Erythroblast (primary cell): ENCODE data around the gene MFF.

Source experiments
- GATA1 ChIP-seq: IDR thresholded peaks from 2 replicates; pipeline ENCODE4 v1.6.1; 2011; ENCODE audit warnings: low read depth, mild to moderate bottlenecking, control low read depth, low read length, moderate library complexity
- POLR2A ChIP-seq: IDR thresholded peaks from 2 replicates; pipeline ENCODE4 v1.6.1; 2011; ENCODE audit warnings: mild to moderate bottlenecking, low read length

DNA sequence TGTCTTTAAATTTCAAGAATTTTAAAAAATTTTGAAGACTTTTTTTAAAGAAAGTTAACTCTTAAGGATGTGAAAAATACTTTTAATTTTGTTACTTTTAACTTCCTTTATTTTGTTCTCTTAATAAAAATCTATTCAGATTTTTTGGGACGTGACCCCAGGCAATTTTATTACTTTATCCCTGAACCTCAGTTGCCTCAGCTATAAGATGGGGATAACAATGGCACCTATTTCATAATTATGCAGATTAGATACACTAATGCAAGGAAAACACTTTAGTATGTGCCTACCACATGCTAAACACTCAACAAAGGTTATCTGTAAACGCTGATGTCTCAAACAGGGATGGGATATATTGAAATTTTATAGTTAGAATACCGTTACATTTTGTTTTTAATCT lies 64.2 kb downstream of the MFF start:
- TF ChIP-seq POLR2A = no peak
- TF ChIP-seq GATA1 = no peak
